HG03442 (cell line): Measurements from ENCODE around the gene LGI1.

Experiments used
- ATAC-seq: cut with Tn5 transposase; IDR thresholded peaks from one replicate; pipeline ENCODE4 v1.9.1; 2021; ENCODE audit warnings: mild to moderate bottlenecking, moderate library complexity; ENCODE audit not compliant: unreplicated experiment

Gene LGI1

GRCh38 chr10:93757801-93758507, at the start of gene LGI1:
LGI1 (plus strand) TSS chr10:93757936; CDS start chr10:93758145, 209 bp downstream.
- ATAC-seq: no peak

- no peak for ATAC-seq
Measured at GRCh38 chr10:93710333-93710909, 47.3 kb upstream of the LGI1 start.

- no peak for ATAC-seq
Measured at GRCh38 chr10:93711891-93712290, 45.8 kb upstream of the LGI1 start.

GRCh38 chr10:93712593-93712992, 45.1 kb upstream of the LGI1 start:
- no peak for ATAC-seq

GRCh38 chr10:93715345-93715744, 42.4 kb upstream of the LGI1 start:
- peak; percentile 85 for ATAC-seq

GRCh38 chr10:93716766-93717165, 41.0 kb upstream of the LGI1 start:
- no peak for ATAC-seq

GRCh38 chr10:93718937-93719725, 38.6 kb upstream of the LGI1 start:
- ATAC-seq: peak; percentile 52

- ATAC-seq: no peak
Measured at GRCh38 chr10:93719901-93720300, 37.8 kb upstream of the LGI1 start.

GRCh38 chr10:93722550-93722949, 35.2 kb upstream of the LGI1 start:
- ATAC-seq: no peak

GRCh38 chr10:93723153-93723552, 34.6 kb upstream of the LGI1 start:
- no peak for ATAC-seq

- ATAC-seq: no peak
Measured at GRCh38 chr10:93726024-93726423, 31.7 kb upstream of the LGI1 start.

GRCh38 chr10:93741367-93741766, 16.4 kb upstream of the LGI1 start:
- ATAC-seq: no peak

- ATAC-seq: peak; percentile 90
Measured at GRCh38 chr10:93742633-93743349, 14.9 kb upstream of the LGI1 start.

GRCh38 chr10:93745408-93746065, 12.2 kb upstream of the LGI1 start:
- no peak for ATAC-seq

- ATAC-seq: no peak
Measured at GRCh38 chr10:93746844-93747284, 10.9 kb upstream of the LGI1 start.

- no peak for ATAC-seq
Measured at GRCh38 chr10:93749218-93749799, 8.4 kb upstream of the LGI1 start.

- no peak for ATAC-seq
Measured at GRCh38 chr10:93751124-93751523, 6.6 kb upstream of the LGI1 start.

GRCh38 chr10:93751832-93752231, 5.9 kb upstream of the LGI1 start:
- ATAC-seq: no peak

- no peak for ATAC-seq
Measured at GRCh38 chr10:93752761-93753160, 5.0 kb upstream of the LGI1 start.

- ATAC-seq: no peak
Measured at GRCh38 chr10:93753621-93754250, 4.0 kb upstream of the LGI1 start.
